Endothelial cell of umbilical vein (primary cell): ENCODE results near the gene DND1.

Source experiments
- EZH2 ChIP-seq: IDR thresholded peaks from 2 replicates; pipeline ENCODE4 v1.6.1; 2012; ENCODE audit warnings: borderline replicate concordance, low read depth, mild to moderate bottlenecking, moderate library complexity, low read length, inconsistent platforms; ENCODE audit not compliant: severe bottlenecking
- FOS ChIP-seq: IDR thresholded peaks from 2 replicates; pipeline ENCODE4 v1.6.1; 2011; ENCODE audit warnings: mild to moderate bottlenecking, low read length, moderate library complexity, borderline replicate concordance; ENCODE audit not compliant: insufficient read depth
- JUN ChIP-seq: IDR thresholded peaks from 2 replicates; pipeline ENCODE4 v1.6.1; 2011; ENCODE audit warnings: borderline replicate concordance, low read depth; ENCODE audit not compliant: insufficient read length, insufficient read depth
- MYC ChIP-seq: IDR thresholded peaks from one replicate; pipeline ENCODE4 v1.6.1; 2011; ENCODE audit warnings: mild to moderate bottlenecking, low read depth, low read length
- POLR2A ChIP-seq: IDR thresholded peaks from 2 replicates; pipeline ENCODE4 v1.6.1; 2012; ENCODE audit warnings: low read depth, mild to moderate bottlenecking, control low read depth, low read length
- POLR2AphosphoS5 ChIP-seq: IDR thresholded peaks from 2 replicates; pipeline ENCODE4 v1.6.1; 2012; ENCODE audit warnings: low read depth, mild to moderate bottlenecking, control low read depth, low read length, moderate library complexity; ENCODE audit not compliant: insufficient read depth

DNA sequence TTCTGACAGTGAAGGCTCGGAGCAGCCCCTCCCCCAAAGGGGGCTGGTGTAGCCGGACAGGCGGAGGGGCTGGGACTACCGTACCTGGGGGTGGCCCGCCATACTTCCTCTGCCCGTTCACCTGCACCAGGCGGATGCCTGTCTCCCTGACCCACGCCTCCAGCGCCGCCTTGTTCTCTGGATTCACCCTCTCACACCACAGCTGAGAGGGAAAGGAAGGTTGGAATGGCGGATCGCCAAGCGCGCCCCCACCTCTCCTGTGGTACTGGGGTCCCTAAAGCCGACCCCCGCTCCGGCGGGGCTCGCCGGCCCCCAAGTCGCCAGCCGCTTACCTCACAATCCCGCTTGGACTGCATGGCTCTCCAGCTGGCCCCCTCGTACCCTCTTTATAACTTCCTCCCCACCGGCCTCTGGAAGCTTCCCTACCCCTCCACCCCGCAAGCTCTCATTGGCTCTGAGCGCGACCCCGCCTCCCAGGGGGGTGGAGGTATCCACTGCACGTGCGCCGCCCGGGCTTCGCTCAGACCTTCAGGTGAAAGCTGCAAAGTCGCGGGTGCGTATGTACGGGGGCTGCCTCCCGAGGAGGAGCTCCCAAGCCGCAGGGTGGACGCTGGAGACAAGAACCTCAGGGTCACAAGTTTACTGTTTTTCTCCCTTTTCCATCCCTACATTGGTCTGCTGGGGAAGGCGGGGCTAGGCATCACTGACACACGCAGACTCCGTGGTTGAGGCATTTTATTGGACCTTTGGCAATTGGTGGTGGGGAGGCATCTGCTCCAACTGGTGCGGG is at the start of gene DND1:
- TF ChIP-seq EZH2 (no peak), FOS (no peak), POLR2AphosphoS5 (no peak), MYC (no peak), POLR2A (no peak), JUN (no peak)
